Measurements from ENCODE around the gene MEGF6.

MEGF6 gene

DNA sequence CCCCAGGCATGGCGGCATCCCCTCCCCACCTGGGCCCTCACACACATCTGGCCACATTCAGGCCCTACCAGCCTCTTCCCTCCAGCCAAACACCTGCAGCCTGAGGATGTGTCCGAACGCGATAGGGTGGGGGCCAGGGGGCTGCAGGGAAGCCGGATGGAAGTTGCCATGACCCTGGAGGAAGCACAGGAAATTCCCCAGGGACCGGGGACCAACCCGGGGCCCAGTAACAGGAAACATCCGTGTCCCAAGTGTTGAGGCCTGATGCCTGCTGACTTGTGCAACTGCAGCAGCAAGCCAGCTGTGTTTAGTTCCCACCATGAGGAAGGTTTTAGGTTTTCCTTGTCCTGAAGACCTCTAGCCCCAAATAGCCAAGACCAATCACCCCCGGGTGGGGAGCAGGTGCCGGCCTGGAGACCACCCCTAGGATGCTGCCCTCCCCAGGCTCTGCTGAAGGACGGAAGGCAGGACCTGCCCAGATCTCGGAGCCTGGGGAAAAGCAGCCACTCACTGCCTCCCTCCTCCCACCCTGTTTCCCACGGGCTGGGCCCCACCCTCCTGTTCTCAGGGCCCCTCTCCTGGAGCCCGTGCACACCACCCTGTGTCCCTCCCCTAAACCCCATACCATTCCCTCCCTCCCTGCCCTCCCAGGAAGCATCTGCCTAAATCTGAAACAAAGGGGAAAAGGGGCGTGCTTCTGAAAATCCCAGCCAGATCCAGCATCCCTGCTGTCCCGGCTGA lies 29.8 kb downstream of the MEGF6 start:
- H3K36me3 ChIP-seq = no peaks in the 10 kb centered on the region

DNA sequence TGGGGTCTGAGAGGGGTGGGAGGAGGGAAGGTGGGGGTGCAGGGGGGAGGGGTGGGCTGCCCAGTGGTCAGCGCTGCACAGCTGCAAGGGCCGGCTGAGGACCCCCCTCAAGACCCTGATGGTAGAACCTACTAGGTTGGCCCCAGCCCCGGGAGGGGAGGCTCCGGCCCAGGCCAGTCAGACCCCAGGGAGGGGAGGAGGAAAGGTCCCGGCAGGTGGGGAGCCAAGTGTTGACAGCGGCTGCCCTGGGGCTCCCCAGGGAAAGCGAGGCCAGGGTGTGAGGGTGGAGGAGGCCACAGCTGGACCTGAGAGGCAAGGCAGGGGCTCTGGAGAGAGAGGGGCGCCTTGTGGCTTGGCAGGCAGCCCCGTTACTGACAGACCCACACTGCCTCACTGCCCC lies 31.1 kb downstream of the MEGF6 start:
- intact Hi-C loops (cut with DNase I; ENCODE audit: low total_unique reads) = no loop called here
- TF ChIP-seq, protein P1, sequence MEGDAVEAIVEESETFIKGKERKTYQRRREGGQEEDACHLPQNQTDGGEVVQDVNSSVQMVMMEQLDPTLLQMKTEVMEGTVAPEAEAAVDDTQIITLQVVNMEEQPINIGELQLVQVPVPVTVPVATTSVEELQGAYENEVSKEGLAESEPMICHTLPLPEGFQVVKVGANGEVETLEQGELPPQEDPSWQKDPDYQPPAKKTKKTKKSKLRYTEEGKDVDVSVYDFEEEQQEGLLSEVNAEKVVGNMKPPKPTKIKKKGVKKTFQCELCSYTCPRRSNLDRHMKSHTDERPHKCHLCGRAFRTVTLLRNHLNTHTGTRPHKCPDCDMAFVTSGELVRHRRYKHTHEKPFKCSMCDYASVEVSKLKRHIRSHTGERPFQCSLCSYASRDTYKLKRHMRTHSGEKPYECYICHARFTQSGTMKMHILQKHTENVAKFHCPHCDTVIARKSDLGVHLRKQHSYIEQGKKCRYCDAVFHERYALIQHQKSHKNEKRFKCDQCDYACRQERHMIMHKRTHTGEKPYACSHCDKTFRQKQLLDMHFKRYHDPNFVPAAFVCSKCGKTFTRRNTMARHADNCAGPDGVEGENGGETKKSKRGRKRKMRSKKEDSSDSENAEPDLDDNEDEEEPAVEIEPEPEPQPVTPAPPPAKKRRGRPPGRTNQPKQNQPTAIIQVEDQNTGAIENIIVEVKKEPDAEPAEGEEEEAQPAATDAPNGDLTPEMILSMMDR (IDR thresholded peaks at IDR 0.05) = no peak
- no peak for DNase-seq
- H3K27me3 ChIP-seq = peaks cover 0 to 32% of the 10 kb centered on the region in 2 donors
- H3K27ac ChIP-seq = no peak overlapping the region
- no peak overlapping the region for H3K4me3 ChIP-seq
- peaks cover 0 to 6% (median 3%) of the 10 kb centered on the region in 4 donors for H3K4me1 ChIP-seq
- H3K9me3 ChIP-seq = no peaks in the 10 kb centered on the region
- no peaks in the 10 kb centered on the region for H3K36me3 ChIP-seq

More for the DNA sequence above, 29.8 kb downstream of the MEGF6 start:
- Histone ChIP-seq H3K4me1 (peaks cover 0 to 6% (median 3%) of the 10 kb centered on the region in 4 donors), H3K27me3 (peaks cover 0 to 32% of the 10 kb centered on the region in 2 donors), H3K4me3 (no peak overlapping the region), H3K27ac (no peak overlapping the region), H3K9me3 (no peaks in the 10 kb centered on the region)
- intact Hi-C loops (cut with DNase I; ENCODE audit: low total_unique reads) = no loop called here
- DNase-seq = no peak
- TF ChIP-seq, protein P1 (IDR thresholded peaks at IDR 0.05) = no peak

DNA sequence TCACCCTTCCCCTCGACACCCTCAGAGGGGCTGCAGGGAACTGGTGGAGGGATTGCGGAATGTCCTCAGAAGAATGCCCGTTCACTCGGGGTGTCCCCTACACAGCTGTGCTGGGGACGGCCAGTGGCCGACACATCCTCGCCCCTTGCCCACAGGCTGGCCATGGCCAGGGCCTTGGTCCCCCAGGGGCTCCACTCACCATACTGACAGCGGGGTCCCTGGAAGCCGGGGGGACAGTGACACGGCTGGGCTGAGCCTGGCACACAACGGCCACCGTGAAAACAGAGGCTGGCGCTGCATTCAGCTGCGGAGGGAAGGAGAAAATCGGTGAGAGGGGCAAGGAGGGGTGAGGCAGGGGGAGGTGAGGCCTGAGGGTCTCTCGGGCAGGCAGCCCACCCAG lies 31.7 kb downstream of the MEGF6 start:
- TF ChIP-seq, protein P1 (IDR thresholded peaks at IDR 0.05) = no peak
- intact Hi-C loops (cut with DNase I; ENCODE audit: low total_unique reads) = no loop called here
- no peak for DNase-seq

DNA sequence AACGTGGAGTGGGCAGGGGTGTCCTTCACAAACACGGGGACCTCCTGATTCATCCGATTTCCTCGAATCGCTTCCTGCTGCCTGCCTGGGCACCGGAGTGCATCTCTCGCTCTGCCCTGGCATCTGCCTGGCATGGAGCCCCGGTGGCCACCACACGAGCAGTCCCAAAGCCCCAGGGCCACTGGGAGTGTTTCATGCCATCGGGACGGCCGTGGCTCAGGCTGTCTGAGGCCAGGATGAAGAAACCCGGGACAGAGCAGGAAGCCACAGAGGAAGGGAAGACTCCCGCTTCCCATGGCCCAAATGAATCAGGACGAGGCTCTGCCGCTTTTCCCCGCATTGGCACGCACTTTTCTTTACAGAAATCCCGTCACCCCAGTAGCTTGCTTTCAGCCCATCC lies 32.4 kb downstream of the MEGF6 start:
- Histone ChIP-seq H3K4me3 (no peak overlapping the region), H3K27me3 (peaks cover 0 to 29% of the 10 kb centered on the region in 2 donors), H3K4me1 (peaks cover 0 to 8% (median 5%) of the 10 kb centered on the region in 4 donors), H3K36me3 (no peaks in the 10 kb centered on the region), H3K9me3 (no peaks in the 10 kb centered on the region), H3K27ac (no peak overlapping the region)
- no peak for DNase-seq
- intact Hi-C loops (cut with DNase I; ENCODE audit: low total_unique reads) = no loop called here
- TF ChIP-seq, protein P1 (IDR thresholded peaks at IDR 0.05) = no peak

More for the DNA sequence above, 31.7 kb downstream of the MEGF6 start:
- Histone ChIP-seq H3K9me3 (no peaks in the 10 kb centered on the region), H3K36me3 (no peaks in the 10 kb centered on the region), H3K4me3 (no peak overlapping the region), H3K27ac (no peak overlapping the region), H3K4me1 (peaks cover 0 to 6% (median 3%) of the 10 kb centered on the region in 4 donors), H3K27me3 (peaks cover 0 to 30% of the 10 kb centered on the region in 2 donors)

DNA sequence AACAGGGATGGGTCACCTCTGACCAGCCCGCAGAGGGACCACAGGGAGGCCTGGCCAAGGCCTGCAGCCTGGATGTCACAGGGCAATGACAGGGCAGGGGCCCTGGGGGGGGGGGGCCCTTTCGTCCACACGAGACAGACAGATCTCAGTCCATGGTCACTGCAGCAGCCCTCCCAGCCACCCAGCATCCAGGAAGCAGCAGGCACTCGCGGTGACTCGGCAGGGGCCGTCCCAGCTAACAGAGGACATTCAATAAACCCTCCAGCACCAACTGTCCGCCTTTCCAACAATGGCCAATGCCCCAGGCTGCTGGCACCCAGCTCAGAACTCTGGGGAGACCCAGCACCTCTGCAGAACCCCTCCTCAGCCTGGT lies 32.9 kb downstream of the MEGF6 start:
- Histone ChIP-seq H3K27ac (no peak overlapping the region), H3K4me3 (no peak overlapping the region), H3K36me3 (no peaks in the 10 kb centered on the region), H3K4me1 (peaks cover 0 to 13% (median 10%) of the 10 kb centered on the region in 4 donors), H3K9me3 (no peaks in the 10 kb centered on the region), H3K27me3 (peaks cover 0 to 29% of the 10 kb centered on the region in 2 donors)
- intact Hi-C loops (cut with DNase I; ENCODE audit: low total_unique reads) = no loop called here
- no peak for DNase-seq
- TF ChIP-seq, protein P1 (IDR thresholded peaks at IDR 0.05) = no peak
